A549 treated with dexamethasone at 1 μM for 4 hours (cell line): ENCODE results near the gene ZNF443. TPM values are rescaled to one million over a fixed set of nuclear protein-coding genes. Genes with fewer than 3 reads are reported as not detected.

Experiments
- total RNA-seq: library from RNA; stranded (reverse); fragments of 200-300 nt; extraction: Qiagen RNA extraction; gene quantifications from 5 replicates; pipeline ENCODE4 v1.2.3, GENCODE V29; 2022

ZNF443 gene
- total RNA-seq = 0.79 to 1.3 TPM (median 1.1 TPM) in 5 replicates

GRCh38 chr19:12440541-12441316 is at the start of gene ZNF443:
Gene ZNF443, minus strand, starts transcription at chr19:12441021. Its CDS starts 107 bp downstream, at chr19:12440914.

GRCh38 chr19:12484371-12485051 is 43.7 kb upstream of the ZNF443 start, which contains the start of gene ZNF709:
Gene ZNF709, minus strand, starts transcription at chr19:12484816. Its CDS starts 159 bp downstream, at chr19:12484657.

GRCh38 chr19:12400633-12401502 is 40.0 kb downstream of the ZNF443 start, which contains the start of gene ZNF799:
Gene ZNF799, minus strand, starts transcription at chr19:12401271. Its CDS starts 201 bp downstream, at chr19:12401070.

Other genes starting within 250 kb of the ZNF443 start
- 0.67 to 0.88 TPM (median 0.83 TPM) in 5 replicates for gene ZNF44, start 146.1 kb downstream of the ZNF443 start, total RNA-seq
- not detected in 5 replicates for gene ZNF563, start 107.4 kb downstream of the ZNF443 start, total RNA-seq
- gene ZNF442, start 75.3 kb downstream of the ZNF443 start, total RNA-seq = not detected in 5 replicates
- gene ZNF799, start 39.8 kb downstream of the ZNF443 start, total RNA-seq = 1.3 to 1.6 TPM (median 1.3 TPM) in 5 replicates
- 0.02 TPM in 1 of 5 replicates, not detected in the others for gene ZNF709, start 43.8 kb upstream of the ZNF443 start, total RNA-seq
- 1.6 to 2.0 TPM (median 1.8 TPM) in 5 replicates for gene ZNF564, start 110.5 kb upstream of the ZNF443 start, total RNA-seq
- 0.65 to 1.1 TPM (median 0.98 TPM) in 5 replicates for gene ZNF490, start 169.8 kb upstream of the ZNF443 start, total RNA-seq
- 4.9 to 7.1 TPM (median 5.5 TPM) in 5 replicates for gene ZNF791, start 169.9 kb upstream of the ZNF443 start, total RNA-seq
- gene MAN2B1, start 225.7 kb upstream of the ZNF443 start, total RNA-seq = 13.7 to 25.0 TPM (median 23.7 TPM) in 5 replicates
- 8.3 to 9.7 TPM (median 9.3 TPM) in 5 replicates for gene WDR83, start 225.8 kb upstream of the ZNF443 start, total RNA-seq
- 36.5 to 47.0 TPM (median 44.5 TPM) in 5 replicates for gene DHPS, start 240.9 kb upstream of the ZNF443 start, total RNA-seq
- gene GNG14, start 247.0 kb upstream of the ZNF443 start, total RNA-seq = not detected in 5 replicates